C4-2B (cell line): ENCODE measurements around the gene TOP3A.

Source experiments
- H3K27ac ChIP-seq: fragments of 450-650 bp; 2 replicates; pipeline ENCODE4 v1.5.1; 2017
- ZFX ChIP-seq: fragments of 450-650 bp; IDR thresholded peaks from 2 replicates; pipeline ENCODE4 v1.6.1; 2017
- TF ChIP-seq, protein P1 (sequence below): fragments of 450-650 bp; conservative IDR thresholded peaks from 2 replicates; pipeline ENCODE4 v1.5.1; 2017; ENCODE audit warnings: mild to moderate bottlenecking

Gene TOP3A

DNA sequence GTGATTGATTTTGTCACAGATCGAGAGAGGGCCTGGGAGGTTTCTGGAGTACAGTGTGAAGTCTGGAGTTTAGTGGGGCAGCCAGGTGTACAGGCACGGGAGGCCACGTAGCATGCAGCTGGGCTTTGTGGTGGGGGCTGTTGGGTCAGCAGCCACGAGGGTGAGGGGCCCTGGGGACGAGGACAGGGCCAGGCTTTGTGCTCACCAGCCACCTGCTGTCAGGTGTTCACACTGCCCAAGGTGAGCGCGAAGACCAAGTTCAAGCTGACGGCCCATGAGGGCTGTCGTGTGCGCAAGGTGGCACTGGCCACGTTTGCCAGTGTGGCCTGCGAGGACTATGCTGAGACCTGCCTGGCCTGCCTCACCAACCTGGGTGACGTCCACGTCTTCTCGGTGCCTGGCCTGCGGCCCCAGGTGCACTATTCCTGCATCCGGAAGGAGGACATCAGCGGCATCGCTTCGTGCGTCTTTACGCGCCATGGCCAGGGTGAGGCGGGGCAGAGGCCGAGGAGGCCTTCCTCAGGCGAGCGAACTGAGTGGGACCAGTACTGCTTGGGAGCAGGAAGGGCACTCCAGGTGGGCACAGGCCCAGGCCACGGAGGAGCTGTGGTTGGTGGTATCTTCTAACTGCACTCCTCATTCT lies 73.4 kb downstream of the TOP3A start:
- no peak for TF ChIP-seq ZFX
- TF ChIP-seq, protein P1, sequence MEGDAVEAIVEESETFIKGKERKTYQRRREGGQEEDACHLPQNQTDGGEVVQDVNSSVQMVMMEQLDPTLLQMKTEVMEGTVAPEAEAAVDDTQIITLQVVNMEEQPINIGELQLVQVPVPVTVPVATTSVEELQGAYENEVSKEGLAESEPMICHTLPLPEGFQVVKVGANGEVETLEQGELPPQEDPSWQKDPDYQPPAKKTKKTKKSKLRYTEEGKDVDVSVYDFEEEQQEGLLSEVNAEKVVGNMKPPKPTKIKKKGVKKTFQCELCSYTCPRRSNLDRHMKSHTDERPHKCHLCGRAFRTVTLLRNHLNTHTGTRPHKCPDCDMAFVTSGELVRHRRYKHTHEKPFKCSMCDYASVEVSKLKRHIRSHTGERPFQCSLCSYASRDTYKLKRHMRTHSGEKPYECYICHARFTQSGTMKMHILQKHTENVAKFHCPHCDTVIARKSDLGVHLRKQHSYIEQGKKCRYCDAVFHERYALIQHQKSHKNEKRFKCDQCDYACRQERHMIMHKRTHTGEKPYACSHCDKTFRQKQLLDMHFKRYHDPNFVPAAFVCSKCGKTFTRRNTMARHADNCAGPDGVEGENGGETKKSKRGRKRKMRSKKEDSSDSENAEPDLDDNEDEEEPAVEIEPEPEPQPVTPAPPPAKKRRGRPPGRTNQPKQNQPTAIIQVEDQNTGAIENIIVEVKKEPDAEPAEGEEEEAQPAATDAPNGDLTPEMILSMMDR: no peak
- H3K27ac ChIP-seq: no peak overlapping the region

GRCh38 chr17:18240449-18240848 lies 74.3 kb downstream of the TOP3A start:
- no peak overlapping the region for H3K27ac ChIP-seq

DNA sequence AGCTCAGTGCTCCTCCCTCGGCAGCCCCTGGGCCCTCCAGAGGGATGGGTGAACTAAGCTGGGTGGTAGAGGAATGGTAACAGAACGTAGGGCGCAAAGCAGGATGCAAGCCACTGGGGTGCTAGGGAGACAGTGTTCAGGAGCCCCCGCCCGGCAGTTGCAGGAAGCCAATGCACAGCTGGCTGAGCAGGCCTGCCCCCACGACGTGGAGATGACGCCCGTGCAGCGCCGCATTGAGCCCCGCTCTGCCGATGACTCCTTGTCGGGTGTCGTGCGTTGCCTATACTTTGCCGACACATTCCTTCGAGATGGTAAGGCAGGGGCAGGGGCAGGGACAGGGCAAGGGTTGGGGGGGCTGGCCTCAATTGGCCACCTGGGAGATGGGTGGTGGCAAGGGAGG lies 76.5 kb downstream of the TOP3A start:
- H3K27ac ChIP-seq: no peak overlapping the region
- no peak for TF ChIP-seq ZFX
- TF ChIP-seq, protein P1: no peak

More at GRCh38 chr17:18240449-18240848, 74.3 kb downstream of the TOP3A start:
- TF ChIP-seq, protein P1: no peak
- TF ChIP-seq ZFX: no peak

- no peak for TF ChIP-seq ZFX
- TF ChIP-seq, protein P1: no peak
- no peak overlapping the region for H3K27ac ChIP-seq
These were observed 77.3 kb downstream of the TOP3A start for GRCh38 chr17:18237461-18237860.

DNA sequence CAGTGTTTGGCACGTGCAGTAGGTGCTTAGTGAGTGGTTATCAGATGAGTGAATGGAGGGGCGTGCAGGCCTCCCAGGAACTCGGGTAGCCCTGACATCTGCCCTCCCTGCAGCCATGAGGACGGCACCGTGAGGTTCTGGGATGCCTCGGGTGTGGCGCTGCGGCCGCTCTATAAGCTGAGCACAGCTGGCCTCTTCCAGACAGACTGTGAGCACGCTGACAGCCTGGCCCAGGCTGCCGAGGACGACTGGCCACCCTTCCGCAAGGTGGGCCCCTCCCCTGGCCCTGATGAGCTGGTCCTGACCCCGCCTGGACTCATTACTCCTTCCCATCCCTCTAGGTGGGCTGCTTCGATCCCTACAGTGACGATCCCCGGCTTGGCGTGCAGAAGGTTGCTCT lies 78.3 kb downstream of the TOP3A start:
- no peak for TF ChIP-seq ZFX
- TF ChIP-seq, protein P1: no peak
- H3K27ac ChIP-seq: no peak overlapping the region

- H3K27ac ChIP-seq: no peak overlapping the region
- TF ChIP-seq ZFX: no peak
- TF ChIP-seq, protein P1: no peak
These were observed 79.0 kb downstream of the TOP3A start for GRCh38 chr17:18235743-18236256.

- TF ChIP-seq, protein P1: no peak
- no peak for TF ChIP-seq ZFX
- no peak overlapping the region for H3K27ac ChIP-seq
These were observed 79.9 kb downstream of the TOP3A start for GRCh38 chr17:18234853-18235380.
